ENCODE data around the gene ZBTB38. TPM values are rescaled to one million over a fixed set of nuclear protein-coding genes. Genes with fewer than 3 reads are reported as not detected.
A peak's percentile ranks its signal among the peaks of the same experiment; 100 is the strongest.

The ZBTB38 gene
- 23.5 TPM for polyA plus RNA-seq (ENCODE audit: insufficient read length)

GRCh38 chr3:141368062-141368924 lies at the start of gene ZBTB38:
Gene ZBTB38, plus strand, starts transcription at chr3:141368504. Its CDS starts 73,885 bp downstream, at chr3:141442389.
- peak; percentile 79 for DNase-seq

- DNase-seq = no peak
These were observed 47.8 kb upstream of the ZBTB38 start for GRCh38 chr3:141320399-141321108.

- no peak for DNase-seq
These were observed 47.2 kb upstream of the ZBTB38 start for GRCh38 chr3:141321109-141321497.

- no peak for DNase-seq
These were observed 44.2 kb upstream of the ZBTB38 start for GRCh38 chr3:141323936-141324704.

- DNase-seq = no peak
These were observed 42.2 kb upstream of the ZBTB38 start for GRCh38 chr3:141326123-141326522.

- DNase-seq = no peak
These were observed 41.7 kb upstream of the ZBTB38 start for GRCh38 chr3:141326626-141327025.

- no peak for DNase-seq
These were observed 39.8 kb upstream of the ZBTB38 start for GRCh38 chr3:141328286-141329166.

GRCh38 chr3:141330235-141330634 lies 38.1 kb upstream of the ZBTB38 start:
- DNase-seq = no peak

- DNase-seq = no peak
These were observed 37.5 kb upstream of the ZBTB38 start for GRCh38 chr3:141330718-141331376.

GRCh38 chr3:141331377-141332318 lies 36.7 kb upstream of the ZBTB38 start:
- DNase-seq = no peak

GRCh38 chr3:141332416-141332815 lies 35.9 kb upstream of the ZBTB38 start:
- DNase-seq = no peak

GRCh38 chr3:141333836-141334626 lies 34.3 kb upstream of the ZBTB38 start:
- DNase-seq = no peak

- no peak for DNase-seq
These were observed 33.6 kb upstream of the ZBTB38 start for GRCh38 chr3:141334627-141335250.

- DNase-seq = no peak
These were observed 32.7 kb upstream of the ZBTB38 start for GRCh38 chr3:141335531-141336061.

GRCh38 chr3:141336672-141337522 lies 31.4 kb upstream of the ZBTB38 start:
- DNase-seq = no peak

GRCh38 chr3:141337523-141337854 lies 30.8 kb upstream of the ZBTB38 start:
- DNase-seq = no peak

GRCh38 chr3:141337991-141338390 lies 30.3 kb upstream of the ZBTB38 start:
- no peak for DNase-seq

GRCh38 chr3:141338881-141339280 lies 29.4 kb upstream of the ZBTB38 start:
- DNase-seq = no peak
